ACC112 (cell line): ENCODE data around the gene RUNDC3A.
"Not testable (repeated sequence)": the region's sequence is repeated elsewhere in the genome, so short reads cannot be mapped to it uniquely, and the experiment has no call there.

ENCODE experiments used
- H2AFZ ChIP-seq: fragments of 200-600 bp; sonication (generic); one replicate; pipeline ENCODE4 v1.6.0; 2017; ENCODE audit warnings: antibody characterized with exemption, low read length; ENCODE audit not compliant: unreplicated experiment
- H3K27ac ChIP-seq: fragments of 200-600 bp; sonication (generic); 2 replicates; pipeline ENCODE4 v1.5.1; 2014; ENCODE audit warnings: low read depth, mild to moderate bottlenecking, antibody characterized with exemption, low read length, moderate library complexity
- H3K27me3 ChIP-seq: fragments of 200-600 bp; sonication (generic); 2 replicates; pipeline ENCODE4 v1.6.1; 2014; ENCODE audit warnings: mild to moderate bottlenecking, antibody characterized with exemption, low read length, moderate library complexity, mixed read lengths; ENCODE audit not compliant: insufficient read depth
- H3K36me3 ChIP-seq: fragments of 200-600 bp; sonication (generic); 2 replicates; pipeline ENCODE4 v1.6.1; 2016; ENCODE audit warnings: mild to moderate bottlenecking, antibody characterized with exemption, low read length, moderate library complexity, mixed read lengths; ENCODE audit not compliant: insufficient read depth
- H3K4me1 ChIP-seq: fragments of 200-600 bp; sonication (generic); one replicate; pipeline ENCODE4 v1.6.1; 2016; ENCODE audit warnings: low read length, mixed read lengths; ENCODE audit not compliant: insufficient read depth, unreplicated experiment, control insufficient read depth
- H3K4me3 ChIP-seq: fragments of 200-600 bp; sonication (generic); 2 replicates; pipeline ENCODE4 v1.5.1; 2014; ENCODE audit warnings: mild to moderate bottlenecking, low read depth, low read length
- H3K79me2 ChIP-seq: fragments of 200-600 bp; sonication (generic); one replicate; pipeline ENCODE4 v1.6.0; 2016; ENCODE audit warnings: low read length; ENCODE audit not compliant: control insufficient read depth, unreplicated experiment, insufficient read depth

RUNDC3A gene

GRCh38 chr17:44360826-44361225 is 52.4 kb downstream of the RUNDC3A start:
- Histone ChIP-seq H3K4me3 (no peak overlapping the region), H3K27ac (no peak overlapping the region), H2AFZ (no peak overlapping the region), H3K36me3 (no peaks in the 10 kb centered on the region), H3K27me3 (peaks cover 11% of the 10 kb centered on the region), H3K4me1 (peaks cover 13% of the 10 kb centered on the region), H3K79me2 (no peaks in the 10 kb centered on the region)

DNA sequence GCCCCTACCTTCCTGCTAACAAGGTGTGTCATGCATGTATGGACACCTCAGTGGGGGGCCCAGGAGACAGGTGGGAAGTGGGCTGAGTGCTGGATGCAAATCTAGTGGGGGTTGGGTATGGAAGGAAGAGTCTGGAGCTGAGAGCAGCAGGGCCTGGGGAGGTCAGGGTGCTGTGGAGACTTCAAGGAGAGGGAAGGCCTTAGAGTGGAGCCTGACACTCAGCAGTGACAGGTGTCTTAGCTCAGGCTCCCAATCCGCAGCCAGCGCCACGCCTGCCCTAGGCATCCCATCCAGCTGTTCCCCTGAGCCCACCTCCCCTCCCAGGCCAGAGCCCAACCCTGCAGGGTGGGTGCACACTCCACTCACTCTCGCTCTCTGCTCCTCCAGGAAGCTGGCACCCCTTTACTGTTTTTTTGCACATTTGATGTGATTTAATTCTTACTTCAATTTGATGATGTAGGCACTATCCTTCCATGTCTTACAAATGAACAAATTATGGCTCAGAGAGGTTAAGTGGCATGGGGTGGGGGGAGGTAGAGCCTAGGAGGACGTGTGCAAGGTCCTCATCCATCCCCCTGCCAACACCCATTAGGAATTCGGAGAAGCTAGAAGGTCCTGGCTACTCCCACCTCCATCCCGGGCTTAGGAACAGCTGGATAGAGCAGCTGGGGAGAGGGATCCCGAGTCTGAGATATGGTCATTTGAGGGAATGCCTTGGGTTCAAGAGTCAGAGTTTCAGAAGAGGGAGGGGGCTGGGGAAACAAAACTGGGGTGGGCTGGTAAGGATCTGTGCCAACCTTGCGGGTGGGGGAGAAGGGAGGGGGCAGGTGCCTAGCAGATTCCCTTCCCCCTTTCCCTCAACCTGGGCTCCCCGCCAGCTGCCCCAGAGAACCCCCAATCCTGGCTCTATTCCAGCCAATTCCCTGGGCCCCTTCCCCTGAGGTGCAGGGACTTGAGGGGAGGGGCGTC is 53.2 kb downstream of the RUNDC3A start:
- Histone ChIP-seq H3K27ac (no peak overlapping the region), H3K4me3 (no peak overlapping the region), H3K79me2 (no peaks in the 10 kb centered on the region)

GRCh38 chr17:44362459-44362948 is 54.1 kb downstream of the RUNDC3A start:
- no peak overlapping the region for H3K27ac ChIP-seq
- H3K4me3 ChIP-seq, result peak overlapping the region; percentile 82
- peaks cover 25% of the 10 kb centered on the region for H3K27me3 ChIP-seq
- peaks cover 13% of the 10 kb centered on the region for H3K4me1 ChIP-seq
- H2AFZ ChIP-seq, result peak overlapping the region; percentile 89
- no peaks in the 10 kb centered on the region for H3K79me2 ChIP-seq
- no peaks in the 10 kb centered on the region for H3K36me3 ChIP-seq

More for the DNA sequence above, 53.2 kb downstream of the RUNDC3A start:
- Histone ChIP-seq H3K36me3 (no peaks in the 10 kb centered on the region), H3K27me3 (peaks cover 18% of the 10 kb centered on the region), H2AFZ (no peak overlapping the region), H3K4me1 (peaks cover 13% of the 10 kb centered on the region)

- Histone ChIP-seq H3K4me3 (peak overlapping the region; percentile 82), H3K79me2 (no peaks in the 10 kb centered on the region), H2AFZ (peak overlapping the region; percentile 89), H3K4me1 (peaks cover 13% of the 10 kb centered on the region), H3K27ac (no peak overlapping the region), H3K27me3 (peaks cover 28% of the 10 kb centered on the region), H3K36me3 (no peaks in the 10 kb centered on the region)
Observed at GRCh38 chr17:44362949-44363612, 54.7 kb downstream of the RUNDC3A start.

DNA sequence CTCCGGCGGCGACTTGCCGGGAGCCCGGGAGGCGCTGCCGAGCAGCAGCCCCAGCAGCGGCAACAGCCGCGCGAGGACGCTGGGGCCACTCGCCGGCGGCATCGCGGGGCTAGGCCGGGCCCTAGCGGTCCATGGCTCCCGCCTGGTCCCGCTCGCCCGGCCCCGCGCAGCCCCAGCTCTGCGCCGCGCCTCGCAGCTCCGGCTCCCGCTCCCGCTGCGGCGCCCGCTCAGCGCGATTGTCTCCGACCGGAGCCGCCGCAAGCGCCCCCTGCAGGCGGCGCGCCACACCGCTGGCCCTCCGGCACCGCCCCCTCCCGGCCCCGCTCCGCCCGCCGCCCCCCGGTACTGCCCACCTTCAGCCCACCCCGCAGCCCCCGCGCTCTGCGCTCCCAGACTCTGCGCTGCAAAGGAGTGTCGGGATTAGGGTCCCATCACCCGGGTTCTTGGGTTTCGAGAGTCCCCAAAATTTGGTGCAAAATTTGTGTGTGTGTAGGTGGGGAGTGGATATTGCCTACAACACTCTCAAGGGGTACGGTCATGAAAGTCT is 55.3 kb downstream of the RUNDC3A start, which contains the start of gene FAM171A2:
FAM171A2 (minus strand) TSS at position 241 of the 547 bp plus-strand sequence; CDS start at position 102, 139 bp downstream.
- peak within 1 kb of the TSS; percentile 82 for H3K4me3 ChIP-seq
- H3K27me3 ChIP-seq, result peaks cover 28% of the 10 kb centered on the region
- no peaks in the 10 kb centered on the region for H3K36me3 ChIP-seq
- no peaks in the 10 kb centered on the region for H3K79me2 ChIP-seq
- H2AFZ ChIP-seq, result peak within 1 kb of the TSS; percentile 91
- H3K27ac ChIP-seq, result no peak within 1 kb of the TSS
- H3K4me1 ChIP-seq, result peaks cover 13% of the 10 kb centered on the region

DNA sequence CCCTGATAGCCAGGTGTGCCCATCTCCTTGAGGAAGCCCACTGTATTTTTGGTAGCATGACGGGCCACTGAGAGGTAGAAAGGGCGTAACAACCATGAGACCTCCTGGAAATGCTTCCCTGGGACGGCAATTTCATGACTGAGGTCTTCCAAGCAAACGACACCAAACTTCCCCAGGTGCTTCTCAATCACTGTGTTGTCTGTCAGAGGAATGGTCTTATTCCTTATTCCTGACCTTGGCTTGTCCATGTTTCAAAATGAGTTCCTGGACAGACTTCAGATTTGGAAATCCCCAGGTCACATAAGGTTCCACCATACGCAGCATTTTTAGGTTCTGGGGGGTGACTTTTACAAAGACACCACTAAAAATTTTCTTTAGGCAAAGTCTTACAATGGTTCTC is 56.6 kb downstream of the RUNDC3A start:
- Histone ChIP-seq H3K27me3 (peaks cover 28% of the 10 kb centered on the region), H3K4me1 (peaks cover 13% of the 10 kb centered on the region)
- not testable (repeated sequence) for H3K27ac ChIP-seq, H2AFZ ChIP-seq, H3K4me3 ChIP-seq, H3K36me3 ChIP-seq, H3K79me2 ChIP-seq

DNA sequence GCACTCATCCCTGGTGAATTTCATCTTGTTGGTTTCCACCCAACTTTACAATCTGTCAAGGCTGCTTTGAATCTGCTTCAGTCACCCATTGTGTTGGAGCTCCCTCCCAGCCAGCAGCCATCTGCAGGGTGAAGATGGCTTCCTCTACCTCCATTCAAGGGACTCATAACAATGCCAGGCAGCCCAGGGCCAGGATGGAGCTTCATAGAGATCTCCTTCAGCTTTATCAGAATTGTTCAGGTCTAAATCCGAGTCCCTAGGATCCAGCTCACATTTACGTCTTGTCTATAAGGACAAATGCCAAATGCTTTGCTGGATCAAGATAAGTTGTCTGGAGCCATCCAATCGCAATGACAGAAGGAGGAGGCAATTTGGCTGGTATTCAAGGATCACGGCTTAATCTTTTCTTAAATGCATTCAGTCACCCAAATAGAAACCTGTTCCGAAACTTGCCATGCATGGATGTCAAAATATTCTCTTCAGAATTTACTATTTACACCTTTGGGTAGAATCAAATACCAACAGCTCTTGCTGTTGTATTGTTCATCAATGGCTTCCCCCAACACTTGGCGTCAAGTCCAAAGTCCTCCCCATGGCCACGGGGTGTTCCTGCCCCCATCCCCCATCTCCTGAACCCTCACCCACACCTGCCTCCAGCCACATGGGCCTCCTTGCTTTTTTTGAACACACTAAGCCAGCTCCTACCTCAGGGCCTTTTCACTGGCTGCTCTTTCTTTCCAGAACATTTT is 59.0 kb downstream of the RUNDC3A start:
- H3K4me1 ChIP-seq, result no peaks in the 10 kb centered on the region
- H3K36me3 ChIP-seq, result no peaks in the 10 kb centered on the region
- no peak overlapping the region for H3K4me3 ChIP-seq
- H3K27ac ChIP-seq, result no peak overlapping the region
- H3K79me2 ChIP-seq, result no peaks in the 10 kb centered on the region
- no peak overlapping the region for H2AFZ ChIP-seq
- peaks cover 31% of the 10 kb centered on the region for H3K27me3 ChIP-seq
